Adrenal gland (tissue), 5 donors: Measurements from ENCODE around the gene SLC38A2.
"Not testable (repeated sequence)": the region's sequence is repeated elsewhere in the genome, so short reads cannot be mapped to it uniquely, and the experiment has no call there.

Experiments used
- POLR2A ChIP-seq, 2 donors: fragments of 450-650 bp; IDR thresholded peaks; one replicate each; pipeline ENCODE4 v1.6.1; 2017; ENCODE audit warnings: antibody characterized with exemption in 2 of 2, mild to moderate bottlenecking in 2 of 2, moderate library complexity in 1 of 2
- TF ChIP-seq, protein P1 (sequence below), 6 experiments: fragments of 450-650 bp in 4 of 6; fragments of 200-600 bp in 2 of 6; sonication (generic) in 1 of 6; IDR thresholded peaks; 1 replicate in 5 of 6; 2 replicates in 1 of 6; pipeline versions ENCODE4 v1.5.1 to v1.8.0; 2016 to 2021; ENCODE audit warnings: antibody characterized with exemption in 6 of 6, mild to moderate bottlenecking in 2 of 6, moderate library complexity in 1 of 6
- donor health status: DM: no; HTN: no; CAD: no.

DNA sequence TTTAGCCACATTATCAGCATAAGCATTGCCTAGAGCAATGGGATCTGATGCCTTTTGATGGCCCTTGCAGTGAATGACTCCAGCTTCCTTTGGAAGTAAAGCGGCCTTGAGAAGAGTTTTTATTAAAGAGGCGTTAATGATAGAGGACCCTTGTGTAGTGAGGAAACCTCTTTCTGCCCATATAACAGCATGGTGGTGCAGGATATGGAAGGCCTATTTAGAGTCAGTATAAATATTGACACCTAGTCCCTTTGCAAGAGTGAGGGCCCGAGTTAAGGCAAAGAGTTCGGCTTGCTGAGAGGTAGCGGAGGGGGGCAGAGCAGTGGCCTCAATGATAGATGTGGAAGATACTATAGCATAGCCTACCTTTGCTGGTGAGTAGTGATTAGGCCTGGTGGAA is 47.5 kb downstream of the SLC38A2 start:
- TF ChIP-seq, protein P1, sequence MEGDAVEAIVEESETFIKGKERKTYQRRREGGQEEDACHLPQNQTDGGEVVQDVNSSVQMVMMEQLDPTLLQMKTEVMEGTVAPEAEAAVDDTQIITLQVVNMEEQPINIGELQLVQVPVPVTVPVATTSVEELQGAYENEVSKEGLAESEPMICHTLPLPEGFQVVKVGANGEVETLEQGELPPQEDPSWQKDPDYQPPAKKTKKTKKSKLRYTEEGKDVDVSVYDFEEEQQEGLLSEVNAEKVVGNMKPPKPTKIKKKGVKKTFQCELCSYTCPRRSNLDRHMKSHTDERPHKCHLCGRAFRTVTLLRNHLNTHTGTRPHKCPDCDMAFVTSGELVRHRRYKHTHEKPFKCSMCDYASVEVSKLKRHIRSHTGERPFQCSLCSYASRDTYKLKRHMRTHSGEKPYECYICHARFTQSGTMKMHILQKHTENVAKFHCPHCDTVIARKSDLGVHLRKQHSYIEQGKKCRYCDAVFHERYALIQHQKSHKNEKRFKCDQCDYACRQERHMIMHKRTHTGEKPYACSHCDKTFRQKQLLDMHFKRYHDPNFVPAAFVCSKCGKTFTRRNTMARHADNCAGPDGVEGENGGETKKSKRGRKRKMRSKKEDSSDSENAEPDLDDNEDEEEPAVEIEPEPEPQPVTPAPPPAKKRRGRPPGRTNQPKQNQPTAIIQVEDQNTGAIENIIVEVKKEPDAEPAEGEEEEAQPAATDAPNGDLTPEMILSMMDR (IDR thresholded peaks at IDR 0.05): not testable (repeated sequence)
- TF ChIP-seq POLR2A (IDR thresholded peaks at IDR 0.05): not testable (repeated sequence)
